GOT3 (cell line): ENCODE data around the gene CCDC50.

Source experiments
- DNase-seq: peaks from one replicate; lab custom pipeline; 2025; ENCODE audit warnings: mixed read lengths; lab: John Stamatoyannopoulos, UW

Gene CCDC50

GRCh38 chr3:191428177-191428576 is 99.0 kb downstream of the CCDC50 start:
- DNase-seq: no peak

DNA sequence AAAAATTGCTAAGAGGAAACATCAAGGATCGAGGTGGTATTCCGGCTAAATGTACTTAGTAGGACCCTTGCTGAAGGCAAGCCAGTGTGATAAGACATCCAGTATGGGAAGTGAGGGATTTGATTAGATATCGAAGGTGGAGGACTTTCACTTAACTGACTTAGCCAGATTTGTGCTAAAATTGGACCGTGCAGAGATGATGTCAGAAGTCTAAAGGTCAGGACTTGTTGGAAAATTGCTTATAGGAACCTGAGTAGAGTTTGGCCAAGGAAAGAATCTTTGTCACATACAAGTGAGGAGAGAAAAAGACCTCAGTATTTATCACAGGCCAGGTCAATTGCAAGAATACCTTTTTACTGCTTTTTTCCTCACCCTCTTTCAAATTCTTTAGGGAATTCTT is 100.9 kb downstream of the CCDC50 start:
- DNase-seq: no peak

GRCh38 chr3:191431160-191431822 is 102.1 kb downstream of the CCDC50 start:
- DNase-seq: no peak

DNA sequence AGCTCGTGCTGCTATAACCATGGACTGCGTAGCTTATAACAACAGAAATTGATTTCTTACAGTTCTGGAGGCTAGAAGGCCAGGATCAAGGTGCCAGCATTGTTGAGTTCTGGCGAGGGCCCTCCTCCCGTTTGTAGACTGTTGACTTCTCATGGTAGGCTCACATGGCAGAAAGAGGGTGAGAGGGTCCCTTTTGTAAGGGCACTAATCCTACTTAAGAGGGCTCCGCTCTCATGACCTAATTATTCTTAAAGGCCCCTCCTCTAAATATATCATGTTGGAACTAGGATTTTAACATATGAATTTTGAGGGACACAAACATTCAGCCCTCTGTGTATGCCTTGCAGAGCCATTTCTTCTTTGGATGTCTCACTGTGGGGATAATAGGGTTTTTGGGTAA is 103.0 kb downstream of the CCDC50 start:
- DNase-seq: no peak

- no peak for DNase-seq
These were observed 104.8 kb downstream of the CCDC50 start for GRCh38 chr3:191434024-191434423.

DNA sequence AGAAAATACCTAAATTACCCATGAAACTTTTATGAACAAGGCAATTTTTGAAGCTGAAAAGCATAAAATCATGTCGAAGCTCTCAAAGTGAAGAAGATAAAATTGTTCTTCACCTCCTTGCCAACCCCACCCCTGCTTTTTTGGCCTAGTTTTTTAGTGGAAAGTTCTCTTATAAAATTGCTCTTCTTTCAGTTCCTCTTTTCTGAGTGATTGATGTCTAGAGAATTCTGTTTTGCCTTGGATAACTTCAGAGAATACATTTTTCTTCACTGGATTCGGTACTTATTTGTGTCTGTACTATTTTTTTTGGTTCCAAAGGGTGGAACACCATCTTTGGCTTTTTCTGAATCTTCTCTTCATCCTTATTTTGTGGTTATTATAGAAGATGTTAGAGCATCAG is 106.8 kb downstream of the CCDC50 start:
- no peak for DNase-seq

- DNase-seq: no peak
These were observed 109.1 kb downstream of the CCDC50 start for GRCh38 chr3:191438150-191438814.

GRCh38 chr3:191440532-191440931 is 111.3 kb downstream of the CCDC50 start:
- no peak for DNase-seq

- DNase-seq: no peak
These were observed 112.5 kb downstream of the CCDC50 start for GRCh38 chr3:191441687-191442086.

- no peak for DNase-seq
These were observed 115.4 kb downstream of the CCDC50 start for GRCh38 chr3:191444569-191444968.
